Spleen (tissue), 7 donors: ENCODE results near the gene ANXA2.

Experiments
- POLR2A ChIP-seq, 3 donors: fragments of 450-650 bp; IDR thresholded peaks; one replicate each; pipeline ENCODE4 v1.5.1; 2017; ENCODE audit warnings: antibody characterized with exemption in 3 of 3, mild to moderate bottlenecking in 1 of 3
- TF ChIP-seq, protein P1 (sequence below), 11 experiments: fragments of 200-600 bp in 7 of 11; fragments of 450-650 bp in 4 of 11; sonication (generic) in 4 of 11; IDR thresholded peaks in 8 of 11; conservative IDR thresholded peaks in 3 of 11; 1 replicate in 7 of 11; 2 replicates in 4 of 11; pipeline versions ENCODE4 v1.4.0 to v1.8.0; 2016 to 2021; ENCODE audit warnings: antibody characterized with exemption in 11 of 11, inconsistent platforms in 4 of 11, mild to moderate bottlenecking in 1 of 11
- donor health status: DM: no; HTN: no; CAD: no; lungs with moderate emphysema.
- donor health status: DM: no; HTN: no; CAD: no.
- donor health status: DM: no; HTN: no; CAD: no.

DNA sequence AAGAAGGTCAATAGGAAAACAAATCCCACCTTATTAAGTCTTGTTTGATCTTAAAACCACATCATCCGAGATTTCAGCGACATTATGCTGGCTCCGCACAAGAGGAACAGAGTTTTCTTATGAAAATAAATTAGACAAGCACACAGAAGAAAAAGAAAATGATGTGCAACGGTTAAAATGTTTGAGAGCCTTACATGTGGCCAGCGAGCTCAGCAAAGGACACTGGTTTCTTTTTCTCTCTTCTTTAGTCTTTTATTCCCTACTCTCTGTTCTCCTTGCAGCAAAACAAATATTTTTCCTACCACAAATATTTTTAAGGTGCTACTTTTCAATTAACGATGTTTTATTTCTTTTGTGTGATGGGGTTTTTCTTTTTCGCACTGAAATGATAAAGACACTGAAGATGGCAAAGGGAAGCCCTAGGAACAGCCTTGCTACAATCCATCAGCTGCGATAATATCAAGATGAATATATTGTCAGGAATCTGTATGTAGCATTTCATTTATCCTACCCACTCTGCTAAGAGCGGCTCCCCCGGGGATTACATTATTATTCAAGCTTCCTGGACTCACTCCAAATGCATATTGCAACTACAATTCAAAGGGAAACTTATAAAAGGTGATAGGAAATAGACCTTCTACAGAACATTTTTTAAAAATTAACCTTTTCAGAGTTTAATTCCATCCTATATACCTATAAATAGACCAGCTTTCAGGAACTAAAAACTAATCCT lies 72.9 kb downstream of the ANXA2 start:
- TF ChIP-seq POLR2A (IDR thresholded peaks at IDR 0.05): no peak
- TF ChIP-seq, protein P1, sequence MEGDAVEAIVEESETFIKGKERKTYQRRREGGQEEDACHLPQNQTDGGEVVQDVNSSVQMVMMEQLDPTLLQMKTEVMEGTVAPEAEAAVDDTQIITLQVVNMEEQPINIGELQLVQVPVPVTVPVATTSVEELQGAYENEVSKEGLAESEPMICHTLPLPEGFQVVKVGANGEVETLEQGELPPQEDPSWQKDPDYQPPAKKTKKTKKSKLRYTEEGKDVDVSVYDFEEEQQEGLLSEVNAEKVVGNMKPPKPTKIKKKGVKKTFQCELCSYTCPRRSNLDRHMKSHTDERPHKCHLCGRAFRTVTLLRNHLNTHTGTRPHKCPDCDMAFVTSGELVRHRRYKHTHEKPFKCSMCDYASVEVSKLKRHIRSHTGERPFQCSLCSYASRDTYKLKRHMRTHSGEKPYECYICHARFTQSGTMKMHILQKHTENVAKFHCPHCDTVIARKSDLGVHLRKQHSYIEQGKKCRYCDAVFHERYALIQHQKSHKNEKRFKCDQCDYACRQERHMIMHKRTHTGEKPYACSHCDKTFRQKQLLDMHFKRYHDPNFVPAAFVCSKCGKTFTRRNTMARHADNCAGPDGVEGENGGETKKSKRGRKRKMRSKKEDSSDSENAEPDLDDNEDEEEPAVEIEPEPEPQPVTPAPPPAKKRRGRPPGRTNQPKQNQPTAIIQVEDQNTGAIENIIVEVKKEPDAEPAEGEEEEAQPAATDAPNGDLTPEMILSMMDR (IDR thresholded peaks at IDR 0.05 in 8 of 11, conservative IDR thresholded peaks at IDR 0.05 in 3 of 11): no peak
